Caco-2 (cell line): ENCODE measurements around the gene SLC16A12. TPM values are rescaled to one million over a fixed set of nuclear protein-coding genes. Genes with fewer than 3 reads are reported as not detected.

Experiments
- BruUV-seq: library from RNA; stranded (reverse); fragments of 400-500 nt; replicated peaks from 2 replicates; lab custom pipeline; 2021; lab: Mats Ljungman, UMichigan
- CTCF ChIA-PET: fragments of 300-600 bp; sonication (Branson Sonifier 250); formaldehyde crosslinking; loops from one replicate; lab custom pipeline; 2022; ENCODE audit warnings: antibody characterized with exemption; lab: Charles Lee
- POLR2A ChIA-PET: fragments of 300-600 bp; sonication (Branson Sonifier 250); formaldehyde crosslinking; loops from one replicate; lab custom pipeline; 2022; ENCODE audit warnings: antibody characterized with exemption; lab: Charles Lee
- DNase-seq, 2 experiments: peaks; one replicate each; pipeline versions ENCODE4 v3.0.0 to v3.0.0-alpha.2; 2020 to 2022
- H3K27me3 ChIP-seq: replicated peaks from 2 replicates; pipeline ENCODE4 v1.6.0; 2011; ENCODE audit warnings: low read length; ENCODE audit not compliant: control insufficient read depth, insufficient read depth
- H3K36me3 ChIP-seq: 2 replicates; pipeline ENCODE4 v1.5.1; 2011; ENCODE audit warnings: low read length; ENCODE audit not compliant: control insufficient read depth, insufficient read depth
- H3K4me1 ChIP-seq: fragments of 250-450 bp; sonication (Bioruptor Pico); 2 replicates; pipeline ENCODE4 v1.5.1; 2020; ENCODE audit warnings: mild to moderate bottlenecking
- H3K4me3 ChIP-seq: 2 replicates; pipeline ENCODE4 v1.5.1; 2011; ENCODE audit warnings: low read depth, mild to moderate bottlenecking, control low read depth, low read length
- H3K9me3 ChIP-seq: fragments of 250-450 bp; sonication (Bioruptor Pico); 2 replicates; pipeline ENCODE4 v1.5.1; 2020; ENCODE audit warnings: mild to moderate bottlenecking, moderate library complexity
- H3K27ac Mint-ChIP-seq: one replicate; pipeline ENCODE4 v1.8.0; 2022; ENCODE audit warnings: mixed read lengths; ENCODE audit not compliant: unreplicated experiment
- H3K27me3 Mint-ChIP-seq: one replicate; pipeline ENCODE4 v1.8.0; 2022; ENCODE audit warnings: mixed read lengths; ENCODE audit not compliant: insufficient read depth, unreplicated experiment
- H3K36me3 Mint-ChIP-seq: one replicate; pipeline ENCODE4 v1.8.0; 2022; ENCODE audit warnings: mild to moderate bottlenecking, mixed read lengths; ENCODE audit not compliant: insufficient read depth, unreplicated experiment
- H3K4me1 Mint-ChIP-seq: one replicate; pipeline ENCODE4 v1.8.0; 2022; ENCODE audit warnings: low read depth, mixed read lengths; ENCODE audit not compliant: unreplicated experiment
- H3K4me3 Mint-ChIP-seq: one replicate; pipeline ENCODE4 v1.8.0; 2022; ENCODE audit warnings: mild to moderate bottlenecking, moderate library complexity, mixed read lengths; ENCODE audit not compliant: unreplicated experiment
- H3K9me3 Mint-ChIP-seq: one replicate; pipeline ENCODE4 v1.8.0; 2022; ENCODE audit warnings: mixed read lengths; ENCODE audit not compliant: unreplicated experiment
- intact Hi-C: fragments of 100-400 bp; cut with micrococcal nuclease; formaldehyde crosslinking; loops from one replicate; pipeline ENCODE4 v1.10.0; 2022; ENCODE audit not compliant: unreplicated experiment
- total RNA-seq: library from RNA; stranded (reverse); gene quantifications from 2 replicates; pipeline ENCODE4 v1.2.3, GENCODE V29; 2022
- TF ChIP-seq, protein P1 (sequence below), 2 experiments: fragments of 200-600 bp in 1 of 2; IDR thresholded peaks; 1 replicate in 1 of 2; 2 replicates in 1 of 2; pipeline versions ENCODE4 v1.5.1 to v1.8.0; 2011 to 2022; ENCODE audit warnings: antibody characterized with exemption in 1 of 2, control low read depth in 1 of 2, inconsistent platforms in 1 of 2, low read depth in 1 of 2, low read length in 1 of 2, mild to moderate bottlenecking in 1 of 2, moderate library complexity in 1 of 2; ENCODE audit not compliant: insufficient read depth in 1 of 2, severe bottlenecking in 1 of 2, unreplicated experiment in 1 of 2

Gene SLC16A12
- total RNA-seq, 1 experiment from 2014 or later = not detected

DNA sequence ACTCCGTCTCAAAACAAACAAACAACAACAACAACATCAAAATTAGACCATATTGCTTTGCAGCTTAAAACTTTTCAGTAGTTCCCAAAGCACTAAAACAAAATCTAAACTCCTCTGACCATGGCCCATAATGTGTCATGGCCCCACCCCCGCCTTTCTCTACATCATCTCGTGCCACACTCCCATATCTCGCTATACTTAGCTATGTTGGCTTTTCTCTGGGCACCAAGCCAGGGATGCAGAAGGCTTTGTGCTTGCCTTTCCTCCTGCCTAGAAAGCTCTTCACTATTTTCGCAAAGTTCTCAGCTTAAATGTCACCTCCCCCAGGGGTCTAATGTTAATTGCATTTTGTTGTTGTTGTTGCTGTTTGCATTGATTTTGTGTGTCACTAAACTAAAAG is 15.1 kb upstream of the SLC16A12 start:
- Histone ChIP-seq H3K27me3 (no peaks in the 10 kb centered on the region), H3K9me3 (0 out of 2 replicates have a peak, but pooled peaks cover 4% of the 10 kb centered on the region), H3K36me3 (no peaks in the 10 kb centered on the region), H3K4me1 (peaks cover 12% of the 10 kb centered on the region), H3K4me3 (no peak overlapping the region)
- Mint-ChIP-seq H3K36me3 (no peaks in the 10 kb centered on the region), H3K9me3 (no peaks in the 10 kb centered on the region), H3K27ac (no peak overlapping the region), H3K4me1 (peaks cover 15% of the 10 kb centered on the region), H3K27me3 (no peaks in the 10 kb centered on the region), H3K4me3 (no peak overlapping the region)
- BruUV-seq = no TSS peak
- CTCF ChIA-PET = no interaction called here
- POLR2A ChIA-PET = no interaction called here
- TF ChIP-seq, protein P1, sequence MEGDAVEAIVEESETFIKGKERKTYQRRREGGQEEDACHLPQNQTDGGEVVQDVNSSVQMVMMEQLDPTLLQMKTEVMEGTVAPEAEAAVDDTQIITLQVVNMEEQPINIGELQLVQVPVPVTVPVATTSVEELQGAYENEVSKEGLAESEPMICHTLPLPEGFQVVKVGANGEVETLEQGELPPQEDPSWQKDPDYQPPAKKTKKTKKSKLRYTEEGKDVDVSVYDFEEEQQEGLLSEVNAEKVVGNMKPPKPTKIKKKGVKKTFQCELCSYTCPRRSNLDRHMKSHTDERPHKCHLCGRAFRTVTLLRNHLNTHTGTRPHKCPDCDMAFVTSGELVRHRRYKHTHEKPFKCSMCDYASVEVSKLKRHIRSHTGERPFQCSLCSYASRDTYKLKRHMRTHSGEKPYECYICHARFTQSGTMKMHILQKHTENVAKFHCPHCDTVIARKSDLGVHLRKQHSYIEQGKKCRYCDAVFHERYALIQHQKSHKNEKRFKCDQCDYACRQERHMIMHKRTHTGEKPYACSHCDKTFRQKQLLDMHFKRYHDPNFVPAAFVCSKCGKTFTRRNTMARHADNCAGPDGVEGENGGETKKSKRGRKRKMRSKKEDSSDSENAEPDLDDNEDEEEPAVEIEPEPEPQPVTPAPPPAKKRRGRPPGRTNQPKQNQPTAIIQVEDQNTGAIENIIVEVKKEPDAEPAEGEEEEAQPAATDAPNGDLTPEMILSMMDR (IDR thresholded peaks at IDR 0.05; ENCODE audit: insufficient read depth in 1 of 2, low read depth in 1 of 2, low read length in 1 of 2, severe bottlenecking in 1 of 2, unreplicated experiment in 1 of 2) = no peak
- intact Hi-C loops = no loop called here
- DNase-seq = no peak

DNA sequence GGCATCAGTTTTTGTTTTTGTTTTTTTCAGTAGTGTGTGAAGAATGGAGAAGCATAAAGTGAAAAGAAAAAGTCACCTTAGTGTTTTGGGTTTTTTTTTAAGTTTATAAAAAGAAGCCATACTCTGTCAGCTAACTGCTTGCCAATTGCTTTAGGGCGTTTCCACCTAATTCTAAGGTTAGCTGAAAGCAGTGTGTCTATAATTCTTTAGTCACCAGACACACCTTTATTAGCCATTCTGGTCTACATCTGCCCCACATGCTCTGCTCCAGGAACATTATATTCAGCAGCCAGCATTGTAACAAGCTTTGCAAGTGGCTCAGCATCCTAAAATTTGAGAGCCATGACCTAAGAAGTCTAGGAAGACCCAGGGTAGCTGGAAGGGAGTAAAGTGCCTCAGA is 14.1 kb upstream of the SLC16A12 start:
- H3K4me1 ChIP-seq = peaks cover 9% of the 10 kb centered on the region
- H3K27ac Mint-ChIP-seq = no peak overlapping the region
- peaks cover 13% of the 10 kb centered on the region for H3K4me1 Mint-ChIP-seq
- H3K27me3 ChIP-seq = no peaks in the 10 kb centered on the region
- no peaks in the 10 kb centered on the region for H3K9me3 Mint-ChIP-seq
- POLR2A ChIA-PET = no interaction called here
- intact Hi-C loops = no loop called here
- TF ChIP-seq, protein P1 (IDR thresholded peaks at IDR 0.05; ENCODE audit: insufficient read depth in 1 of 2, low read depth in 1 of 2, low read length in 1 of 2, severe bottlenecking in 1 of 2, unreplicated experiment in 1 of 2) = no peak
- no TSS peak for BruUV-seq
- DNase-seq = no peak
- no peaks in the 10 kb centered on the region for H3K36me3 Mint-ChIP-seq
- H3K36me3 ChIP-seq = no peaks in the 10 kb centered on the region
- no peaks in the 10 kb centered on the region for H3K27me3 Mint-ChIP-seq
- 0 out of 2 replicates have a peak, but pooled peaks cover 4% of the 10 kb centered on the region for H3K9me3 ChIP-seq
- H3K4me3 ChIP-seq = no peak overlapping the region
- CTCF ChIA-PET = no interaction called here
- no peak overlapping the region for H3K4me3 Mint-ChIP-seq

DNA sequence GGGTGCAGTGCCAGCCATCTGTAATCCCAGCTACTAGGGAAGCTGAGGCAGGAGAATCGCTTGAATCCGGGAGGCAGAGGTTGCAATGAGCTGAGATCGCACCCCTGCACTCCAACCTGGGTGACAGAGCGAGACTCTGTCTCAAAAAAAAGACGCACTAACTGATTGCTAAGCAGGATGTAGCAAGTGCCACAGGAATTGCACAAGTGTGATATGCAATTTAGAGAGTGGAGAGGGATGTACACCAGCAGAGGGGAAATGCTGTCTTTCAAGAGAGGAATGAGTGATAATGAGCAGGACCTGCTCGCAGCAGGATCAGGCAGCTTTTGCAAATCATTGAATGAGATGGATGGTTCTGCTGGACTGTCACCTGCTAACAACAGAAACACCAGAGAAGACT is 13.3 kb upstream of the SLC16A12 start:
- Mint-ChIP-seq H3K36me3 (no peaks in the 10 kb centered on the region), H3K9me3 (no peaks in the 10 kb centered on the region), H3K4me1 (peaks cover 6% of the 10 kb centered on the region), H3K27me3 (no peaks in the 10 kb centered on the region), H3K27ac (no peak overlapping the region), H3K4me3 (no peak overlapping the region)
- H3K4me1 ChIP-seq = peaks cover 6% of the 10 kb centered on the region
- ChIA-PET POLR2A (no interaction called here), CTCF (no interaction called here)
- H3K4me3 ChIP-seq = no peak overlapping the region
- intact Hi-C loops = no loop called here
- TF ChIP-seq, protein P1 (IDR thresholded peaks at IDR 0.05; ENCODE audit: insufficient read depth in 1 of 2, low read depth in 1 of 2, low read length in 1 of 2, severe bottlenecking in 1 of 2, unreplicated experiment in 1 of 2) = no peak
- H3K9me3 ChIP-seq = 0 out of 2 replicates have a peak, but pooled peaks cover 4% of the 10 kb centered on the region
- DNase-seq = no peak
- no peaks in the 10 kb centered on the region for H3K27me3 ChIP-seq
- BruUV-seq = no TSS peak
- H3K36me3 ChIP-seq = no peaks in the 10 kb centered on the region
